A673 (cell line): ENCODE results near the gene C3orf70. TPM values are rescaled to one million over a fixed set of nuclear protein-coding genes. Genes with fewer than 3 reads are reported as not detected.

Source experiments
- BruUV-seq: library from RNA; stranded (reverse); fragments of 400-500 nt; replicated peaks from 2 replicates; lab custom pipeline; 2021; lab: Mats Ljungman, UMichigan
- CTCF ChIA-PET: fragments of 300-600 bp; sonication (Branson Sonifier 250); formaldehyde crosslinking; loops from one replicate; lab custom pipeline; 2022; ENCODE audit warnings: antibody characterized with exemption; lab: Charles Lee
- POLR2A ChIA-PET: fragments of 300-600 bp; sonication (Branson Sonifier 250); formaldehyde crosslinking; loops from one replicate; lab custom pipeline; 2022; ENCODE audit warnings: antibody characterized with exemption; ENCODE audit not compliant: low non-redundant PET; lab: Charles Lee
- DNase-seq: peaks from one replicate; pipeline ENCODE4 v3.0.0-alpha.2; 2015; ENCODE audit warnings: low spot score
- H3K27ac ChIP-seq: fragments of 200-600 bp; sonication (generic); 2 replicates; pipeline ENCODE4 v1.5.1; 2016; ENCODE audit warnings: mixed run types, low read depth, mild to moderate bottlenecking, mixed read lengths, antibody characterized with exemption, low read length; ENCODE audit not compliant: poor library complexity, severe bottlenecking
- H3K27me3 ChIP-seq: fragments of 200-600 bp; sonication (generic); replicated peaks from 2 replicates; pipeline ENCODE4 v1.6.1; 2017; ENCODE audit warnings: mixed run types, low read depth, mild to moderate bottlenecking, mixed read lengths, antibody characterized with exemption, low read length; ENCODE audit not compliant: insufficient read depth, poor library complexity
- H3K36me3 ChIP-seq: fragments of 200-600 bp; sonication (generic); 2 replicates; pipeline ENCODE4 v1.6.1; 2016; ENCODE audit warnings: mixed run types, mild to moderate bottlenecking, mixed read lengths, antibody characterized with exemption, low read length; ENCODE audit not compliant: insufficient read depth, poor library complexity, severe bottlenecking
- H3K4me1 ChIP-seq: fragments of 200-600 bp; sonication (generic); 2 replicates; pipeline ENCODE4 v1.6.1; 2017; ENCODE audit warnings: mixed run types, mild to moderate bottlenecking, mixed read lengths, antibody characterized with exemption, low read length; ENCODE audit not compliant: insufficient read depth, poor library complexity, severe bottlenecking
- H3K4me3 ChIP-seq: fragments of 200-600 bp; sonication (generic); 2 replicates; pipeline ENCODE4 v1.5.1; 2016; ENCODE audit warnings: low read depth, mixed run types, mild to moderate bottlenecking, mixed read lengths, low read length; ENCODE audit not compliant: poor library complexity, severe bottlenecking
- H3K9me3 ChIP-seq: fragments of 200-600 bp; sonication (generic); 2 replicates; pipeline ENCODE4 v1.6.1; 2016; ENCODE audit warnings: mixed run types, low read depth, mild to moderate bottlenecking, mixed read lengths, antibody characterized with exemption, low read length; ENCODE audit not compliant: poor library complexity, severe bottlenecking
- EZH2 ChIP-seq: fragments of 200-600 bp; sonication (generic); IDR thresholded peaks from 2 replicates; pipeline ENCODE4 v1.6.1; 2017; ENCODE audit warnings: borderline replicate concordance, low read depth, mild to moderate bottlenecking, mixed read lengths, antibody characterized with exemption, low read length; ENCODE audit not compliant: poor library complexity, severe bottlenecking
- intact Hi-C: fragments of 100-400 bp; cut with micrococcal nuclease; formaldehyde crosslinking; loops from one replicate; pipeline ENCODE4 v1.10.0; 2022; ENCODE audit not compliant: unreplicated experiment
- total RNA-seq: library from RNA; stranded (reverse); gene quantifications from 2 replicates; pipeline ENCODE4 v1.2.3, GENCODE V29; 2021
- TF ChIP-seq, protein P1 (sequence below): fragments of 300-800, 200-600 bp; sonication (generic); conservative IDR thresholded peaks from 2 replicates; pipeline ENCODE4 v1.5.1; 2017; ENCODE audit warnings: low read depth, mild to moderate bottlenecking, antibody characterized with exemption, low read length, moderate library complexity, mixed read lengths

The C3orf70 gene
- total RNA-seq, 1 experiment from 2014 or later: 0.26 TPM

DNA sequence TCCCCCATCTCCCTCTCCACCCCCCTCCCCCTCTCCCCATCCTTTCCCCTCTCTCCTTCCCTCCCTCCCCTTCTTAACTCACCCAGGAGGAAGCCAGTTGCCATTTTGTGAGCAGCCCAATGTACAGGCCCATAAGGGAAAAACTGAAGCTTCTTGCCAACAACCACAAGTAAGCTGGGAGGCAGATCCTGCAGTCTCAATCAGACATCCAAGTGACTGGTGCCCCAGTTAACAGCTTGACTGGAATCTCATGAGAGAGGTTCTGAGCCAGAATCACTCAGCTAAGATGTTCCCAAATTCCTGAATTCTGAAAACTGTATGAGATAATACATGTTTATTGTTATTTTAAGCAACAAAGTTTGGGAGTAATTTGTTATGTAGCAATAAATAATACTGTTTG lies 90.7 kb downstream of the C3orf70 start:
- Histone ChIP-seq H3K9me3 (peaks cover 9% of the 10 kb centered on the region), H3K4me3 (no peak overlapping the region), H3K27ac (no peak overlapping the region), H3K36me3 (no peaks in the 10 kb centered on the region), H3K4me1 (no peaks in the 10 kb centered on the region), H3K27me3 (no peaks in the 10 kb centered on the region)
- TF ChIP-seq, protein P1, sequence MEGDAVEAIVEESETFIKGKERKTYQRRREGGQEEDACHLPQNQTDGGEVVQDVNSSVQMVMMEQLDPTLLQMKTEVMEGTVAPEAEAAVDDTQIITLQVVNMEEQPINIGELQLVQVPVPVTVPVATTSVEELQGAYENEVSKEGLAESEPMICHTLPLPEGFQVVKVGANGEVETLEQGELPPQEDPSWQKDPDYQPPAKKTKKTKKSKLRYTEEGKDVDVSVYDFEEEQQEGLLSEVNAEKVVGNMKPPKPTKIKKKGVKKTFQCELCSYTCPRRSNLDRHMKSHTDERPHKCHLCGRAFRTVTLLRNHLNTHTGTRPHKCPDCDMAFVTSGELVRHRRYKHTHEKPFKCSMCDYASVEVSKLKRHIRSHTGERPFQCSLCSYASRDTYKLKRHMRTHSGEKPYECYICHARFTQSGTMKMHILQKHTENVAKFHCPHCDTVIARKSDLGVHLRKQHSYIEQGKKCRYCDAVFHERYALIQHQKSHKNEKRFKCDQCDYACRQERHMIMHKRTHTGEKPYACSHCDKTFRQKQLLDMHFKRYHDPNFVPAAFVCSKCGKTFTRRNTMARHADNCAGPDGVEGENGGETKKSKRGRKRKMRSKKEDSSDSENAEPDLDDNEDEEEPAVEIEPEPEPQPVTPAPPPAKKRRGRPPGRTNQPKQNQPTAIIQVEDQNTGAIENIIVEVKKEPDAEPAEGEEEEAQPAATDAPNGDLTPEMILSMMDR: no peak
- TF ChIP-seq EZH2: no peak
- DNase-seq: no peak
- BruUV-seq: no TSS peak
- ChIA-PET CTCF (no interaction called here), POLR2A (no interaction called here)
- intact Hi-C loops: no loop called here

DNA sequence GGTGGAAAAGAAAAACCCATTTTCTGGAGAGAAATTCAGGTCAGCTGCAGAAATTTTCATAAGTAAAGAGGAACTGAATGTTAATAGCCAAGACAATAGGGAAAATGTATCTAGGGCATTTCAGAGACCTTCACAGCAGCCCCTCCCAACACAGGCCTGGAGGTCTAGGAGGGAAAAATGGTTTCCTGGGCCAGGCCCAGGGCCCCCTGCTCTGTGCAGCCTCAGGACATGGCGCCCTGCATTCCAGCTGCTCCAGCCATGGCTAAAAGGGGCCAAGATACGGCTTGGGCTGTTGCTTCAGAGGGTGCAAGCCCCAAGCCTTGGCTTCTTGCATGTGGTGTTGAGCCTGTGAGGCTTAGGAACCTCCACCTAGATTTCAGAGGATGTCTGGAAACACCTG lies 92.2 kb downstream of the C3orf70 start:
- CTCF ChIA-PET: no interaction called here
- POLR2A ChIA-PET: no interaction called here
- no peak overlapping the region for H3K27ac ChIP-seq

DNA sequence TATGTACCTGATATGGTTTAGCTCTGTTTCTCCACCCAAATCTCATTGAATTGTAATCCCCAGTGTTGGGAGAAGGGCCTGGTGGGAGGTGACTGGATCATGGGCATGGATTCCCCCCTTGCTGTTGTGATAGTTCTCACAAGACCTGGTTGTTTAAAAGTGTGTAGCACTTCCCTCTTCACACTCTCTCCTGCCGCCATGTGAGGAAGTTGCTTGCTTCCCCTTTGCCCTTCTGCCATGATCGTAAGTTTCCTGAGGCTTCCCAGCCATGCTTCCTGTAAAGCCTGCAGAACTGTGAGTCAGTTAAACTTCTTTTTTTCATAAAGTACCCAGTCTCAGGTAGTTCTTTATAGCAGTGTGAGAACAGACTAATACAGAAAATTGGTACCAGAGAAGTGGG lies 93.1 kb downstream of the C3orf70 start:
- BruUV-seq: no TSS peak
- TF ChIP-seq, protein P1: no peak
- no peak for TF ChIP-seq EZH2
- POLR2A ChIA-PET: no interaction called here

More for the DNA sequence above, 92.2 kb downstream of the C3orf70 start:
- intact Hi-C loops: no loop called here
- no TSS peak for BruUV-seq
- H3K27me3 ChIP-seq: no peaks in the 10 kb centered on the region
- no peak for DNase-seq
- TF ChIP-seq, protein P1: no peak
- no peak for TF ChIP-seq EZH2
- no peak overlapping the region for H3K4me3 ChIP-seq
- H3K9me3 ChIP-seq: peaks cover 9% of the 10 kb centered on the region
- no peaks in the 10 kb centered on the region for H3K36me3 ChIP-seq
- H3K4me1 ChIP-seq: no peaks in the 10 kb centered on the region

More for the DNA sequence above, 93.1 kb downstream of the C3orf70 start:
- Histone ChIP-seq H3K4me3 (no peak overlapping the region), H3K36me3 (no peaks in the 10 kb centered on the region), H3K27me3 (no peaks in the 10 kb centered on the region), H3K27ac (no peak overlapping the region), H3K4me1 (no peaks in the 10 kb centered on the region), H3K9me3 (peaks cover 9% of the 10 kb centered on the region)
- intact Hi-C loops: no loop called here
- CTCF ChIA-PET: no interaction called here
- DNase-seq: no peak
